Thoracic aorta (tissue), 2 donors: ENCODE measurements around the gene CXCL17. TPM values are rescaled to one million over a fixed set of nuclear protein-coding genes. Genes with fewer than 3 reads are reported as not detected.

Experiments used
- ATAC-seq: fragments of 150-250 bp; one replicate; pipeline ENCODE4 v1.8.0; 2017; ENCODE audit warnings: low read depth; ENCODE audit not compliant: insufficient number of reproducible peaks, low FRiP score
- DNase-seq: peaks from one replicate; pipeline ENCODE4 v3.0.0-alpha.2; 2020; ENCODE audit warnings: low spot score
- H3K27ac ChIP-seq, 2 donors: fragments of 200-600 bp; sonication (generic); 1 replicate in 1 of 2; 2 replicates in 1 of 2; pipeline ENCODE4 v1.5.1; 2016; ENCODE audit warnings: mild to moderate bottlenecking in 2 of 2, moderate library complexity in 2 of 2
- H3K27me3 ChIP-seq: fragments of 200-600 bp; sonication (generic); replicated peaks from 2 replicates; pipeline ENCODE4 v1.6.0; 2016; ENCODE audit warnings: mild to moderate bottlenecking; ENCODE audit not compliant: insufficient read depth
- H3K36me3 ChIP-seq: fragments of 200-600 bp; sonication (generic); one replicate; pipeline ENCODE4 v1.5.1; 2016
- H3K4me1 ChIP-seq, 2 donors: fragments of 200-600 bp; sonication (generic); 1 replicate in 1 of 2; 2 replicates in 1 of 2; pipeline versions ENCODE4 v1.5.1 to v1.6.0; 2016; ENCODE audit warnings: low read depth in 2 of 2, mild to moderate bottlenecking in 1 of 2; ENCODE audit not compliant: control insufficient read depth in 1 of 2
- H3K4me3 ChIP-seq: fragments of 200-600 bp; sonication (generic); 2 replicates; pipeline ENCODE4 v1.5.1; 2016; ENCODE audit warnings: mild to moderate bottlenecking
- H3K9me3 ChIP-seq: fragments of 200-600 bp; sonication (generic); 2 replicates; pipeline ENCODE4 v1.5.1; 2016
- total RNA-seq, 2 donors: library from RNA; depleted of rRNA; stranded (reverse); fragments of >200 nt; gene quantifications; one replicate each; pipeline versions ENCODE4 v1.1.0 to v1.2.3, GENCODE V29; 2016
- TF ChIP-seq, protein P1 (sequence below): fragments of 200-600 bp; sonication (generic); IDR thresholded peaks from one replicate; pipeline ENCODE4 v1.5.1; 2019; ENCODE audit warnings: antibody characterized with exemption

Gene CXCL17
- total RNA-seq, 2 donors from 2014 or later: 1.6 TPM; not detected in 1

DNA sequence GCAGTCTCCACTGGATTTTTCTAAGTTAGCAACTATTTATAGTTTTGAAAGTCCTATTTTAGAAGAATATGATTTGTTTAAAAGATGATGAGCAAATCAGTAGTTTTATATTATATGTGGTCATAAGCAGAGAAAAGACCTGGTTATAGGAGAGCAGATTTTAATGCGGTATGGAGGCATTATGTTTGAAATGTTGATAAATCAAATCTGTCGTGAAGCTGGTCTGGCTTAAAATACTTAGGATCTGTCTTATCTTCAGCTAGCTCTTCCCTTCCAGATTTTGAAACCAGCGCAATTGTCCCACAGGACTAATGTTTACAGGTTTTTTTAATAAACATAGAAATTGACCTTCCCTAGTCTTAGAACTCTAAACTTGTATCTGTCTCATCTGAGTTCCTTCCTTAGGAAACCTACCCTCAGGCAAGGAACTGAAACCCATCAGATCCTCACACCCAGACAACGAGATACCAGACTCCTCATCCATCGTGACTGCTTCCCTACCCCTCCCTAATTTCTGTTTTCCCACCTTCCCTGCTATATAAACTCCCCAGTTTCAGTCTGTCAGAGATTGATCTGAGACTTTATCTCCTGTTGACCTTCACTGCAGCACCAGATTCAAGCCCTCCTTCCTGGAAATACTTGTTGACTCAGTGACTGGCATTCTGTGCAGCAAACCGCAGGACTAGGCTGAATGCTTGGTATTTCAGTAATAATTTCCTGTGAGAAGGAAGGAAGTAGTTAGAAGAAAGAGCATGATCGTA lies 37.8 kb upstream of the CXCL17 start:
- H3K36me3 ChIP-seq: no peaks in the 10 kb centered on the region
- H3K9me3 ChIP-seq: no peaks in the 10 kb centered on the region
- H3K27ac ChIP-seq: no peak overlapping the region
- no peaks in the 10 kb centered on the region for H3K4me1 ChIP-seq
- DNase-seq (no peak), ATAC-seq (no peak)
- H3K4me3 ChIP-seq: no peak overlapping the region
- TF ChIP-seq, protein P1, sequence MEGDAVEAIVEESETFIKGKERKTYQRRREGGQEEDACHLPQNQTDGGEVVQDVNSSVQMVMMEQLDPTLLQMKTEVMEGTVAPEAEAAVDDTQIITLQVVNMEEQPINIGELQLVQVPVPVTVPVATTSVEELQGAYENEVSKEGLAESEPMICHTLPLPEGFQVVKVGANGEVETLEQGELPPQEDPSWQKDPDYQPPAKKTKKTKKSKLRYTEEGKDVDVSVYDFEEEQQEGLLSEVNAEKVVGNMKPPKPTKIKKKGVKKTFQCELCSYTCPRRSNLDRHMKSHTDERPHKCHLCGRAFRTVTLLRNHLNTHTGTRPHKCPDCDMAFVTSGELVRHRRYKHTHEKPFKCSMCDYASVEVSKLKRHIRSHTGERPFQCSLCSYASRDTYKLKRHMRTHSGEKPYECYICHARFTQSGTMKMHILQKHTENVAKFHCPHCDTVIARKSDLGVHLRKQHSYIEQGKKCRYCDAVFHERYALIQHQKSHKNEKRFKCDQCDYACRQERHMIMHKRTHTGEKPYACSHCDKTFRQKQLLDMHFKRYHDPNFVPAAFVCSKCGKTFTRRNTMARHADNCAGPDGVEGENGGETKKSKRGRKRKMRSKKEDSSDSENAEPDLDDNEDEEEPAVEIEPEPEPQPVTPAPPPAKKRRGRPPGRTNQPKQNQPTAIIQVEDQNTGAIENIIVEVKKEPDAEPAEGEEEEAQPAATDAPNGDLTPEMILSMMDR: no peak
- H3K27me3 ChIP-seq: no peaks in the 10 kb centered on the region

DNA sequence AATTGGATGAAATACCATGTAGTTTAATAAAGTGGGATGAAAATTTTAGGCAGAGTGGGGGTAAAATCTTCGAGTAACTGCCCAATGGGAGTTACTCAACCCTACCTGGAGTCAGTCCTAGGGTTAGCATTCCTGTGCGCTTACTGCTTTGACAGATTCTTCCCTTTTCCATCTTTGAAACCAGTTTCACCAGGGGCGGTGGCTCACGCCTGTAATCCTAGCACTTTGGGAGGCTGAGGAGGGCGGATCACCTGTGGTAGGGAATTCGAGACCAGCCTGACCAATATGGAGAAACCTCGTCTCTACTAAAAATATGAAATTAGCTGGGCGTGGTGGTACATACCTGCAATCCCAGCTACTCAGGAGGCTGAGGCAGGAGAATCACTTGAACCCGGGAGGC lies 37.0 kb upstream of the CXCL17 start:
- ATAC-seq (no peak), DNase-seq (no peak)
- Histone ChIP-seq H3K4me1 (no peaks in the 10 kb centered on the region), H3K36me3 (no peaks in the 10 kb centered on the region), H3K27me3 (no peaks in the 10 kb centered on the region), H3K27ac (no peak overlapping the region), H3K9me3 (no peaks in the 10 kb centered on the region), H3K4me3 (no peak overlapping the region)
- TF ChIP-seq, protein P1: no peak

DNA sequence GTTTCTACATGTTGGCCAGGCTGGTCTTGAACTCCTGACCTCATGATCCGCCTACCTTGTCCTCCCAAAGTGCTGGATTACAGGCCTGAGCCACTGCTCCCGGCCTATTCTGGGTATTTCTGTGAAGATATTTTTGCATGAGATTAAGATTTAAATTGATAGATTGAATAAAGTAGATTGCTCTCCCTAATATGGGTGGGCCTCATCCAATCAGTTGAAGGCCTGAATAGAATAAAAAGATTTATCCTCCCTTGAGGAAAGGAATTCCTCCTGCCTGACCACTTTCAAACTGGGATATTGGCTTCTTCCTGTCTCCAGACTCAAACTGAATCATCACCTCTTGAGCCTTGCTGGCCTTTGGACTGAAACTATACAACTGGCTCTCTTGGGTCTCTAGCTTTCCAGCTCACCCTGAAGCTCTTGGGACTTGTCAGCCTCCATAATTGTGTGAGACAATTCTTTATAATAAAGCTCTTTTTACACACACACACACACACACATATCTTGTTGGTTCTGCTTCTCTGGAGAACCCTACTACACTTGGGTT lies 36.1 kb upstream of the CXCL17 start:
- Histone ChIP-seq H3K4me3 (no peak overlapping the region), H3K9me3 (no peaks in the 10 kb centered on the region), H3K4me1 (no peaks in the 10 kb centered on the region), H3K27ac (no peak overlapping the region), H3K36me3 (no peaks in the 10 kb centered on the region), H3K27me3 (no peaks in the 10 kb centered on the region)
- ATAC-seq (no peak), DNase-seq (no peak)
- TF ChIP-seq, protein P1: no peak

DNA sequence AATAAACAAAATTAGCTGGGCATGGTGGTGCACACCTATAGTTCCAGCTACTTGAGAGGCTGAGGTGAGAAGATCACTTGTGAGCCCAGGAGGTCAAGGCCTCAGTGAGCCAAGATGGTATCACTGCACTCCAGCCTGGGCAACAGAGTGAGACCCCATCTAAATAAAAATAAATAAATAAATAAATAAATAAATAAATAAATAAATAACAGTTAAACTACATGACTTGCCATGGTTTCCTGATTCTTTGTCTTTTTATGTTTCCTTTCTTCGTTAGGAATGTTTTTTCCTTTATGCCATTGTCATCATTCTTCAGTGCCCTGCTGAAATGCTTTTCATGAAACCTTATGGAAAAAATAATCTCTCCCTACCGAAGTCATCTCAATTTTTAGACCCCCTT lies 35.2 kb upstream of the CXCL17 start:
- no peak for DNase-seq
- no peak for ATAC-seq
- Histone ChIP-seq H3K4me1 (no peaks in the 10 kb centered on the region), H3K27me3 (no peaks in the 10 kb centered on the region), H3K9me3 (no peaks in the 10 kb centered on the region), H3K4me3 (no peak overlapping the region), H3K27ac (no peak overlapping the region), H3K36me3 (no peaks in the 10 kb centered on the region)
- TF ChIP-seq, protein P1: no peak

DNA sequence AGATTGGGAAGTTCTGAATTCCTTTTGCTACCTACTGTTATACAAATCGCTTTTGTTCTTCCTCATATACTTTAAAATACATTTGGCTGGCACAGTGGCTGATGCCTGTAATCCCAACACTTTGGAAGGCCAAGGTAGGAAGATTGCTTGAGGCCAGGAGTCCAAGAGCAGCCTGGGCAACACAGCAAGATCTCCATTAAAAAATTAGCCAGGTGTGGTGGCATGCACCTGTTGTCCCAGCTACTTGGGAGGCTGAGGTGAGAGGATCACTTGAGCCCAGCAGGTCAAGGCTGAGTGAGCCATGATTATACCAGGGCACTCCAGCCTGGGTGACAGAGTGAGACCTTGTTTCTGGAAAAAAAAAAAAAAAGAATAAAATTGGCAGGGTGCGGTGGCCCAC lies 34.4 kb upstream of the CXCL17 start:
- DNase-seq (no peak), ATAC-seq (no peak)
- H3K27me3 ChIP-seq: no peaks in the 10 kb centered on the region
- H3K4me1 ChIP-seq: no peaks in the 10 kb centered on the region
- no peak overlapping the region for H3K4me3 ChIP-seq
- no peak overlapping the region for H3K27ac ChIP-seq
- no peaks in the 10 kb centered on the region for H3K9me3 ChIP-seq
- TF ChIP-seq, protein P1: no peak
- no peaks in the 10 kb centered on the region for H3K36me3 ChIP-seq
